H9 (cell line): ENCODE data around the gene NCOA5. TPM values are rescaled to one million over a fixed set of nuclear protein-coding genes. Genes with fewer than 3 reads are reported as not detected.

Source experiments
- DNase-seq: peaks from one replicate; pipeline ENCODE4 v3.0.0-alpha.2; 2017
- H2AFZ ChIP-seq: one replicate; pipeline ENCODE4 v1.6.1; 2013; ENCODE audit warnings: mild to moderate bottlenecking, low read length, control low read depth, moderate library complexity
- H2AK5ac ChIP-seq: 2 replicates; pipeline ENCODE4 v1.6.1; 2013; ENCODE audit warnings: low read length, control low read depth, mixed read lengths; ENCODE audit not compliant: insufficient read length
- H2BK120ac ChIP-seq: one replicate; pipeline ENCODE4 v1.6.1; 2013; ENCODE audit warnings: low read depth, mild to moderate bottlenecking, low read length, control low read depth, inconsistent platforms; ENCODE audit not compliant: poor library complexity, severe bottlenecking
- H2BK12ac ChIP-seq: 2 replicates; pipeline ENCODE4 v1.6.1; 2013; ENCODE audit warnings: low read length, control low read depth, mixed read lengths, low read depth; ENCODE audit not compliant: insufficient read length
- H2BK15ac ChIP-seq: 2 replicates; pipeline ENCODE4 v1.6.1; 2013; ENCODE audit warnings: low read depth, low read length, control low read depth
- H2BK20ac ChIP-seq: one replicate; pipeline ENCODE4 v1.6.1; 2013; ENCODE audit warnings: low read depth, mild to moderate bottlenecking, low read length, control low read depth, inconsistent platforms; ENCODE audit not compliant: poor library complexity, severe bottlenecking
- H2BK5ac ChIP-seq: 2 replicates; pipeline ENCODE4 v1.6.1; 2013; ENCODE audit warnings: low read length, control low read depth, mixed read lengths; ENCODE audit not compliant: insufficient read length
- H3K14ac ChIP-seq: 2 replicates; pipeline ENCODE4 v1.6.1; 2013; ENCODE audit warnings: low read length, control low read depth; ENCODE audit not compliant: insufficient read depth
- H3K18ac ChIP-seq: 2 replicates; pipeline ENCODE4 v1.6.1; 2013; ENCODE audit warnings: low read depth, mild to moderate bottlenecking, mixed read lengths, low read length, control low read depth; ENCODE audit not compliant: insufficient read length
- H3K23ac ChIP-seq: 2 replicates; pipeline ENCODE4 v1.6.1; 2013; ENCODE audit warnings: low read length, control low read depth, mixed read lengths, low read depth; ENCODE audit not compliant: insufficient read length
- H3K23me2 ChIP-seq: 2 replicates; pipeline ENCODE4 v1.6.1; 2013; ENCODE audit warnings: low read depth, mild to moderate bottlenecking, mixed read lengths, low read length, control low read depth; ENCODE audit not compliant: insufficient read length, poor library complexity, severe bottlenecking
- H3K27ac ChIP-seq: 2 replicates; pipeline ENCODE4 v1.5.1; 2013; ENCODE audit warnings: low read length, control low read depth, mixed read lengths, low read depth; ENCODE audit not compliant: insufficient read length
- H3K27me3 ChIP-seq: 2 replicates; pipeline ENCODE4 v1.6.1; 2013; ENCODE audit warnings: low read length, control low read depth, inconsistent platforms; ENCODE audit not compliant: insufficient read depth
- H3K4ac ChIP-seq: 2 replicates; pipeline ENCODE4 v1.6.1; 2013; ENCODE audit warnings: low read depth, mild to moderate bottlenecking, control low read depth, inconsistent platforms, low read length, moderate library complexity
- H3K4me1 ChIP-seq: 2 replicates; pipeline ENCODE4 v1.6.1; 2013; ENCODE audit warnings: low read length, control low read depth, inconsistent platforms; ENCODE audit not compliant: insufficient read depth
- H3K4me2 ChIP-seq: 2 replicates; pipeline ENCODE4 v1.6.1; 2013; ENCODE audit warnings: low read length, control low read depth, mixed read lengths; ENCODE audit not compliant: insufficient read length, insufficient read depth
- H3K56ac ChIP-seq: 2 replicates; pipeline ENCODE4 v1.6.1; 2013; ENCODE audit warnings: low read depth, mild to moderate bottlenecking, mixed read lengths, low read length, control low read depth; ENCODE audit not compliant: insufficient read length
- H3K79me1 ChIP-seq: 2 replicates; pipeline ENCODE4 v1.6.1; 2013; ENCODE audit warnings: low read depth, mild to moderate bottlenecking, moderate library complexity, low read length, control low read depth, inconsistent platforms; ENCODE audit not compliant: insufficient read depth, poor library complexity, severe bottlenecking
- H3K79me2 ChIP-seq: 2 replicates; pipeline ENCODE4 v1.6.1; 2013; ENCODE audit warnings: low read length, control low read depth, inconsistent platforms; ENCODE audit not compliant: insufficient read depth
- H3K9ac ChIP-seq: 2 replicates; pipeline ENCODE4 v1.6.1; 2013; ENCODE audit warnings: low read length, control low read depth, mixed read lengths; ENCODE audit not compliant: insufficient read length; ENCODE audit errors: extremely low read depth
- H3K9me3 ChIP-seq: one replicate; pipeline ENCODE4 v1.6.1; 2013; ENCODE audit warnings: low read depth, low read length, inconsistent platforms; ENCODE audit not compliant: control insufficient read depth
- H3T11ph ChIP-seq: one replicate; pipeline ENCODE4 v1.6.1; 2013; ENCODE audit warnings: mild to moderate bottlenecking, low read length, control low read depth, inconsistent platforms
- H4K20me1 ChIP-seq: one replicate; pipeline ENCODE4 v1.6.1; 2013; ENCODE audit not compliant: control insufficient read depth, insufficient read length, insufficient read depth
- H4K5ac ChIP-seq: 2 replicates; pipeline ENCODE4 v1.6.1; 2013; ENCODE audit warnings: low read depth, mild to moderate bottlenecking, mixed read lengths, low read length, control low read depth; ENCODE audit not compliant: insufficient read length
- H4K8ac ChIP-seq: replicated peaks from 2 replicates; pipeline ENCODE4 v1.6.1; 2013; ENCODE audit warnings: low read length, control low read depth, mixed read lengths, low read depth; ENCODE audit not compliant: insufficient read length
- H4K91ac ChIP-seq: 2 replicates; pipeline ENCODE4 v1.6.1; 2013; ENCODE audit warnings: low read depth, mild to moderate bottlenecking, moderate library complexity, mixed read lengths, low read length, control low read depth; ENCODE audit not compliant: insufficient read length
- H3K27ac Mint-ChIP-seq, 3 experiments: 2 replicates in 2 of 3; 3 replicates in 1 of 3; pipeline ENCODE4 v1.8.0; 2020 to 2021; ENCODE audit warnings: mixed read lengths in 3 of 3, mild to moderate bottlenecking in 1 of 3, moderate library complexity in 1 of 3
- H3K27me3 Mint-ChIP-seq: 2 replicates; pipeline ENCODE4 v1.8.0; 2021; ENCODE audit warnings: low read depth, mild to moderate bottlenecking, moderate library complexity, mixed read lengths
- H3K36me3 Mint-ChIP-seq, 3 experiments: 2 replicates in 2 of 3; 3 replicates in 1 of 3; pipeline ENCODE4 v1.8.0; 2020 to 2021; ENCODE audit warnings: low read depth in 3 of 3, mixed read lengths in 3 of 3; ENCODE audit not compliant: insufficient read depth in 1 of 3
- H3K4me1 Mint-ChIP-seq, 2 experiments: 2 replicates each; pipeline ENCODE4 v1.8.0; 2020; ENCODE audit warnings: mixed read lengths in 2 of 2
- H3K4me3 Mint-ChIP-seq, 2 experiments: 2 replicates in 1 of 2; 3 replicates in 1 of 2; pipeline ENCODE4 v1.8.0; 2020 to 2021; ENCODE audit warnings: mild to moderate bottlenecking in 2 of 2, mixed read lengths in 2 of 2, moderate library complexity in 1 of 2
- H3K9me3 Mint-ChIP-seq, 2 experiments: 2 replicates in 1 of 2; 3 replicates in 1 of 2; pipeline ENCODE4 v1.8.0; 2020; ENCODE audit warnings: mild to moderate bottlenecking in 2 of 2, mixed read lengths in 2 of 2, moderate library complexity in 1 of 2
- WGBS: extraction: QIAGEN DNeasy Blood & Tissue Kit; methylation state at CpG from one replicate; pipeline ENCODE4 v1.1.7; 2013; ENCODE audit warnings: missing lambda C conversion rate, low lambda C conversion rate, mixed read lengths; ENCODE audit not compliant: insufficient read length; ENCODE audit errors: extremely low coverage; 5-methylcytosine and 5-hydroxymethylcytosine counted together
- total RNA-seq: library from RNA; stranded (reverse); gene quantifications from 2 replicates; pipeline ENCODE4 v1.2.1, GENCODE V29; 2021
- TF ChIP-seq, protein P1 (sequence below): fragments of 200-600 bp; sonication (generic); conservative IDR thresholded peaks from 3 replicates; pipeline ENCODE4 v1.8.0; 2021; ENCODE audit warnings: antibody characterized with exemption, mild to moderate bottlenecking

Gene NCOA5
- total RNA-seq, 1 experiment from 2014 or later: 55.7 TPM

DNA sequence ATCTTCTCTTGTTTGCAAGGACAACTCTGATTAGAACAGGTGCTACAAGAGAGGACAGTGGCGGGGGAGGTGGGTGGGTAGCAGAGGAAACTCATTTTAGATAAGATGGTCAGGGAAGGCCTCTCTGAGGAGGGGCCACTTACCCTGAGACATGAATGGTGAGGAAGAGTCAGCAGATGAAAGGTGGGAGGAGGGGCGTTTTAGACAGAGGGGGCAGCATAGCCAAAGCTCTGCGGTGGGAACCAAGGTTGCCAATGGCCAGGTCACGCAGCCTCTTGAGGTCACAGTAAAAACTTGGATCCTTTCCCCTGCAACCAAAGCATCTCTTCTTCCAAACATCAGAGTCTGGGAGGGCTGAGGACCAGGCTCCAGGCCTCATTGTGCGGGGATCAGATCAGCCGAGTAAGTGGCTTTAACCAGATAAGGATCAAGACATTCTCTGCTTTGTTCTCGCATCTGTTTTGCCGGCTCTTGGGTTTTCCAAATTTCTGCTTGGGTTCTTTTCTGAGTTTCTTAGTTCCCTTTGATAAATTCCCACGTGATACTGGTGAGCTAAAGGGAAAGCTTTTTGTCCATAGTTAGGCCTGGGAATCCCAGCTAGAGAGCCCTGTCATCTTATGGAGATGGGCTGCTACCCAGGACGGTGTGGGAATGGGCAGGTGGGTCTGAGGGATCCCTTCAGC, 22.8 kb upstream of the NCOA5 start:
- Histone ChIP-seq H3K23me2 (peaks cover under 1% of the 10 kb centered on the region), H3K23ac (no peak overlapping the region)
- H3K36me3 Mint-ChIP-seq: no peaks in the 10 kb centered on the region

More for the DNA sequence above, 22.8 kb upstream of the NCOA5 start:
- WGBS: no CpG with 5 or more reads among the region's 10 CpGs
- Histone ChIP-seq H3K56ac (no peak overlapping the region), H4K5ac (no peak overlapping the region), H3K18ac (no peak overlapping the region), H4K20me1 (no peaks in the 10 kb centered on the region), H2BK15ac (no peak overlapping the region), H3K79me1 (no peaks in the 10 kb centered on the region), H3T11ph (no peak overlapping the region), H3K9me3 (no peaks in the 10 kb centered on the region), H4K8ac (no peak overlapping the region), H3K79me2 (no peaks in the 10 kb centered on the region), H2AK5ac (no peak overlapping the region), H2BK5ac (no peak overlapping the region), H2BK20ac (no peak overlapping the region), H3K4ac (no peak overlapping the region), H2AFZ (no peak overlapping the region), H3K27me3 (peaks cover 10% of the 10 kb centered on the region; the same call in 1 of the 2 replicates), H3K4me2 (no peak overlapping the region), H3K4me1 (no peaks in the 10 kb centered on the region), H4K91ac (no peak overlapping the region), H2BK120ac (no peak overlapping the region), H3K27ac (no peak overlapping the region), H2BK12ac (no peak overlapping the region), H3K9ac (no peak overlapping the region), H3K14ac (no peak overlapping the region)
- TF ChIP-seq, protein P1, sequence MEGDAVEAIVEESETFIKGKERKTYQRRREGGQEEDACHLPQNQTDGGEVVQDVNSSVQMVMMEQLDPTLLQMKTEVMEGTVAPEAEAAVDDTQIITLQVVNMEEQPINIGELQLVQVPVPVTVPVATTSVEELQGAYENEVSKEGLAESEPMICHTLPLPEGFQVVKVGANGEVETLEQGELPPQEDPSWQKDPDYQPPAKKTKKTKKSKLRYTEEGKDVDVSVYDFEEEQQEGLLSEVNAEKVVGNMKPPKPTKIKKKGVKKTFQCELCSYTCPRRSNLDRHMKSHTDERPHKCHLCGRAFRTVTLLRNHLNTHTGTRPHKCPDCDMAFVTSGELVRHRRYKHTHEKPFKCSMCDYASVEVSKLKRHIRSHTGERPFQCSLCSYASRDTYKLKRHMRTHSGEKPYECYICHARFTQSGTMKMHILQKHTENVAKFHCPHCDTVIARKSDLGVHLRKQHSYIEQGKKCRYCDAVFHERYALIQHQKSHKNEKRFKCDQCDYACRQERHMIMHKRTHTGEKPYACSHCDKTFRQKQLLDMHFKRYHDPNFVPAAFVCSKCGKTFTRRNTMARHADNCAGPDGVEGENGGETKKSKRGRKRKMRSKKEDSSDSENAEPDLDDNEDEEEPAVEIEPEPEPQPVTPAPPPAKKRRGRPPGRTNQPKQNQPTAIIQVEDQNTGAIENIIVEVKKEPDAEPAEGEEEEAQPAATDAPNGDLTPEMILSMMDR: no peak
- Mint-ChIP-seq H3K27me3 (peaks cover 81% of the 10 kb centered on the region), H3K4me3 (no peak overlapping the region), H3K9me3 (no peaks in the 10 kb centered on the region; a peak in 1 of 5 replicates), H3K27ac (no peak overlapping the region), H3K4me1 (peaks cover 1 to 8% of the 10 kb centered on the region in 2 experiments; a peak in 2 of 4 replicates)
- no peak for DNase-seq
